HG03520 (cell line): ENCODE measurements around the gene CDC14B.
"Not testable (repeated sequence)": the region's sequence is repeated elsewhere in the genome, so short reads cannot be mapped to it uniquely, and the experiment has no call there.

Source experiments
- ATAC-seq: cut with Tn5 transposase; IDR thresholded peaks from one replicate; pipeline ENCODE4 v1.9.1; 2021; ENCODE audit warnings: mild to moderate bottlenecking, moderate library complexity; ENCODE audit not compliant: unreplicated experiment

Gene CDC14B

GRCh38 chr9:96626912-96627311 lies 7.3 kb upstream of the CDC14B start:
- ATAC-seq = no peak

GRCh38 chr9:96621618-96622017 lies 2.0 kb upstream of the CDC14B start:
- no peak for ATAC-seq

GRCh38 chr9:96620832-96621269 lies 1.2 kb upstream of the CDC14B start:
- ATAC-seq = no peak

- no peak for ATAC-seq
Observed at GRCh38 chr9:96620181-96620514, 505 bp upstream of the CDC14B start.

- ATAC-seq = no peak
Observed at GRCh38 chr9:96619124-96619465, 548 bp downstream of the CDC14B start.

GRCh38 chr9:96618209-96619123 lies 1.2 kb downstream of the CDC14B start:
- no peak for ATAC-seq

- no peak for ATAC-seq
Observed at GRCh38 chr9:96617439-96618185, 2.0 kb downstream of the CDC14B start.

GRCh38 chr9:96616817-96617438 lies 2.7 kb downstream of the CDC14B start:
- no peak for ATAC-seq

- ATAC-seq = no peak
Observed at GRCh38 chr9:96615411-96615810, 4.2 kb downstream of the CDC14B start.

- ATAC-seq = not testable (repeated sequence)
Observed at GRCh38 chr9:96614664-96615063, 5.0 kb downstream of the CDC14B start.

- ATAC-seq = no peak
Observed at GRCh38 chr9:96612966-96613589, 6.6 kb downstream of the CDC14B start.

- ATAC-seq = no peak
Observed at GRCh38 chr9:96612105-96612965, 7.3 kb downstream of the CDC14B start.

GRCh38 chr9:96611302-96611701 lies 8.3 kb downstream of the CDC14B start:
- no peak for ATAC-seq

- ATAC-seq = no peak
Observed at GRCh38 chr9:96609732-96610131, 9.9 kb downstream of the CDC14B start.

- ATAC-seq = no peak
Observed at GRCh38 chr9:96607971-96608370, 11.7 kb downstream of the CDC14B start.

- no peak for ATAC-seq
Observed at GRCh38 chr9:96605328-96605727, 14.3 kb downstream of the CDC14B start.

GRCh38 chr9:96604004-96604319 lies 15.7 kb downstream of the CDC14B start:
- ATAC-seq = no peak

GRCh38 chr9:96603305-96604003 lies 16.2 kb downstream of the CDC14B start:
- ATAC-seq = no peak

GRCh38 chr9:96599298-96599697 lies 20.3 kb downstream of the CDC14B start:
- no peak for ATAC-seq

- no peak for ATAC-seq
Observed at GRCh38 chr9:96596601-96597111, 23.0 kb downstream of the CDC14B start.
